H1 (cell line): ENCODE results near the gene MRPS5. TPM values are rescaled to one million over a fixed set of nuclear protein-coding genes. Genes with fewer than 3 reads are reported as not detected.
"Not testable (repeated sequence)": the region's sequence is repeated elsewhere in the genome, so short reads cannot be mapped to it uniquely, and the experiment has no call there.

Source experiments
- CTCF ChIA-PET: fragments of 300-600 bp; sonication (Branson Sonifier 250); formaldehyde crosslinking; loops from one replicate; lab custom pipeline; 2021; ENCODE audit not compliant: partially characterized antibody; lab: Charles Lee
- POLR2A ChIA-PET: fragments of 300-600 bp; sonication (Branson Sonifier 250); formaldehyde crosslinking; loops from one replicate; lab custom pipeline; 2021; ENCODE audit warnings: inconsistent platforms; ENCODE audit not compliant: partially characterized antibody; lab: Charles Lee
- DNase-seq, 2 experiments: peaks; one replicate each; pipeline versions ENCODE4 v3.0.0 to v3.0.0-alpha.2; 2010 to 2022; ENCODE audit warnings: low spot score in 2 of 2, low read depth in 1 of 2, mixed read lengths in 1 of 2
- FAIRE-seq: peaks from 2 replicates; lab custom pipeline; 2011; peaks lifted over from hg19 to GRCh38; lab: Jason Lieb, UNC
- H2AFZ ChIP-seq: 2 replicates; pipeline ENCODE4 v1.8.1; 2012; ENCODE audit warnings: low read length, inconsistent platforms
- H2AK5ac ChIP-seq: 2 replicates; pipeline ENCODE4 v1.6.1; 2013; ENCODE audit warnings: low read depth, low read length
- H2BK120ac ChIP-seq: replicated peaks from 2 replicates; pipeline ENCODE3; 2013; ENCODE audit warnings: low read depth, low read length, inconsistent platforms
- H2BK12ac ChIP-seq: 2 replicates; pipeline ENCODE4 v1.6.1; 2013; ENCODE audit warnings: low read depth, low read length
- H2BK15ac ChIP-seq: 2 replicates; pipeline ENCODE4 v1.6.1; 2013; ENCODE audit warnings: low read length
- H2BK20ac ChIP-seq: 2 replicates; pipeline ENCODE4 v1.6.1; 2013; ENCODE audit warnings: low read length
- H2BK5ac ChIP-seq: 2 replicates; pipeline ENCODE4 v1.6.1; 2013; ENCODE audit warnings: low read depth, low read length
- H3K14ac ChIP-seq: 2 replicates; pipeline ENCODE4 v1.6.1; 2013; ENCODE audit warnings: inconsistent platforms; ENCODE audit not compliant: insufficient read length
- H3K18ac ChIP-seq: 2 replicates; pipeline ENCODE4 v1.6.1; 2013; ENCODE audit warnings: low read length; ENCODE audit errors: extremely low read depth
- H3K23ac ChIP-seq: 2 replicates; pipeline ENCODE4 v1.6.1; 2013; ENCODE audit warnings: inconsistent platforms; ENCODE audit not compliant: insufficient read length
- H3K23me2 ChIP-seq: 2 replicates; pipeline ENCODE4 v1.6.1; 2013; ENCODE audit warnings: low read depth, low read length
- H3K27ac ChIP-seq: 2 replicates; pipeline ENCODE4 v1.6.1; 2011; ENCODE audit warnings: low read depth, low read length, inconsistent platforms
- H3K27me3 ChIP-seq, 4 experiments: replicated peaks in 1 of 4; 1 replicate in 1 of 4; 2 replicates in 3 of 4; pipeline versions ENCODE4 v1.6.1 to v1.8.1; 2011 to 2013; ENCODE audit warnings: low read length in 3 of 4, mild to moderate bottlenecking in 3 of 4, inconsistent platforms in 2 of 4, mixed read lengths in 2 of 4, moderate library complexity in 1 of 4; ENCODE audit not compliant: control insufficient read depth in 3 of 4, insufficient read depth in 3 of 4; ENCODE audit errors: extremely low read depth in 1 of 4
- H3K36me3 ChIP-seq, 4 experiments: 2 replicates each; pipeline versions ENCODE4 v1.6.1 to v1.8.1; 2011 to 2013; ENCODE audit warnings: mild to moderate bottlenecking in 4 of 4, low read length in 3 of 4, moderate library complexity in 2 of 4, control low read depth in 1 of 4, inconsistent platforms in 1 of 4; ENCODE audit not compliant: insufficient read depth in 4 of 4, control insufficient read depth in 2 of 4
- H3K4ac ChIP-seq: replicated peaks from 2 replicates; pipeline ENCODE3; 2013; ENCODE audit warnings: low read length, low read depth, mixed read lengths, inconsistent platforms; ENCODE audit not compliant: insufficient read length
- H3K4me1 ChIP-seq, 4 experiments: replicated peaks in 1 of 4; 1 replicate in 1 of 4; 2 replicates in 3 of 4; pipeline versions ENCODE4 v1.6.1 to v1.8.1; 2011 to 2013; ENCODE audit warnings: low read length in 3 of 4, inconsistent platforms in 2 of 4, mixed read lengths in 1 of 4; ENCODE audit not compliant: insufficient read depth in 4 of 4, control insufficient read depth in 3 of 4
- H3K4me2 ChIP-seq, 2 experiments: 2 replicates each; pipeline versions ENCODE4 v1.6.1 to v1.8.1; 2011 to 2013; ENCODE audit warnings: low read depth in 2 of 2, low read length in 2 of 2, control low read depth in 1 of 2, inconsistent platforms in 1 of 2, mild to moderate bottlenecking in 1 of 2; ENCODE audit not compliant: insufficient read depth in 1 of 2
- H3K4me3 ChIP-seq, 4 experiments: fragments of 200-600, 300-600 bp in 1 of 4; sonication (generic), shearing (Covaris generic), sonication (Bioruptor Twin) in 1 of 4; 2 replicates each; pipeline versions ENCODE4 v1.5.1 to v1.8.1; 2011 to 2016; ENCODE audit warnings: low read length in 4 of 4, low read depth in 3 of 4, control low read depth in 2 of 4, inconsistent platforms in 2 of 4, mild to moderate bottlenecking in 2 of 4, mixed read lengths in 1 of 4, moderate library complexity in 1 of 4; ENCODE audit not compliant: insufficient read depth in 2 of 4; ENCODE audit errors: extremely low read depth in 1 of 4
- H3K56ac ChIP-seq: replicated peaks from 2 replicates; pipeline ENCODE3; 2013; ENCODE audit warnings: low read depth, mild to moderate bottlenecking, mixed read lengths, low read length, inconsistent platforms; ENCODE audit not compliant: insufficient read length
- H3K79me1 ChIP-seq: 2 replicates; pipeline ENCODE4 v1.6.1; 2013; ENCODE audit warnings: low read depth, low read length, control low read depth
- H3K79me2 ChIP-seq, 2 experiments: 2 replicates each; pipeline versions ENCODE4 v1.6.1 to v1.8.1; 2012 to 2013; ENCODE audit warnings: low read length in 2 of 2, mild to moderate bottlenecking in 2 of 2, inconsistent platforms in 1 of 2; ENCODE audit not compliant: insufficient read depth in 2 of 2, control insufficient read depth in 1 of 2
- H3K9ac ChIP-seq, 4 experiments: replicated peaks in 1 of 4; 1 replicate in 1 of 4; 2 replicates in 3 of 4; pipeline versions ENCODE4 v1.6.1 to v1.8.1; 2011 to 2013; ENCODE audit warnings: low read depth in 3 of 4, low read length in 3 of 4, control low read depth in 2 of 4, mild to moderate bottlenecking in 2 of 4, moderate library complexity in 2 of 4, inconsistent platforms in 1 of 4; ENCODE audit errors: extremely low read depth in 1 of 4
- H3K9me3 ChIP-seq, 2 experiments: 2 replicates each; pipeline versions ENCODE4 v1.6.1 to v1.8.1; 2012 to 2013; ENCODE audit warnings: mild to moderate bottlenecking in 2 of 2, moderate library complexity in 2 of 2, control low read depth in 1 of 2, inconsistent platforms in 1 of 2, low read depth in 1 of 2, low read length in 1 of 2, mixed read lengths in 1 of 2; ENCODE audit not compliant: insufficient read depth in 2 of 2
- H4K20me1 ChIP-seq, 2 experiments: replicated peaks in 1 of 2; 2 replicates each; pipeline versions ENCODE3 to v1.8.1; 2011 to 2013; ENCODE audit warnings: inconsistent platforms in 2 of 2, low read length in 2 of 2, mild to moderate bottlenecking in 1 of 2; ENCODE audit not compliant: insufficient read depth in 2 of 2, control insufficient read depth in 1 of 2
- H4K5ac ChIP-seq: 2 replicates; pipeline ENCODE4 v1.6.1; 2013; ENCODE audit warnings: low read length, low read depth, mixed read lengths, inconsistent platforms; ENCODE audit not compliant: insufficient read length
- H4K8ac ChIP-seq: 2 replicates; pipeline ENCODE4 v1.8.0; 2013; ENCODE audit warnings: mild to moderate bottlenecking, moderate library complexity, low read length, inconsistent platforms; ENCODE audit not compliant: insufficient read depth; ENCODE audit errors: extremely low read depth
- H4K91ac ChIP-seq: replicated peaks from 2 replicates; pipeline ENCODE3; 2013; ENCODE audit warnings: low read length, mixed read lengths, inconsistent platforms; ENCODE audit not compliant: insufficient read length
- ASH2L ChIP-seq: fragments of 200-600, 300-600 bp; sonication (generic); IDR thresholded peaks from one replicate; pipeline ENCODE4 v1.7.1; 2017; ENCODE audit warnings: low read length
- WGBS, 2 experiments: shearing (Covaris generic) in 1 of 2; methylation state at CpG; one replicate each; pipeline versions ENCODE4 v1.1.6 to v1.1.7; 2013 to 2015; ENCODE audit warnings: low lambda C conversion rate in 2 of 2, mixed read lengths in 2 of 2, inconsistent platforms in 1 of 2, low coverage in 1 of 2, missing lambda C conversion rate in 1 of 2; ENCODE audit not compliant: insufficient replicate concordance in 2 of 2, insufficient coverage in 1 of 2, insufficient read length in 1 of 2; ENCODE audit errors: extremely low coverage in 1 of 2, missing lambda C conversion rate in 1 of 2; 5-methylcytosine and 5-hydroxymethylcytosine counted together
- polyA plus RNA-seq, 7 experiments: library from polyadenylated mRNA; depleted of rRNA in 3 of 7; stranded (reverse) in 5 of 7; unstranded in 2 of 7; fragments of >200 nt in 5 of 7; fragments of 200-250 nt in 2 of 7; gene quantifications; 1 replicate in 5 of 7; 2 replicates in 1 of 7; 4 replicates in 1 of 7; pipeline versions ENCODE4 v1.2.1 to v1.2.3, GENCODE V29; 2011 to 2013; ENCODE audit warnings: missing spikeins in 2 of 7, mixed read lengths in 2 of 7
- total RNA-seq: library from RNA; stranded (reverse); fragmentation: NEBNext Ultra II Directional; extraction: Animal tissue kit (Norgen Biotek cat#: 25700); gene quantifications from 2 replicates; pipeline ENCODE4 v1.2.1, GENCODE V29; 2021

MRPS5 gene
- total and polyA plus RNA-seq, 2 of the 8 experiments (the other 6 are each of a cell fraction or from before 2014, with no cell fraction given), result 36.7 to 53.0 TPM

GRCh38 chr2:95037841-95038585 lies 83.6 kb downstream of the MRPS5 start:
- DNase-seq, H3K23me2 ChIP-seq, H4K8ac ChIP-seq, H3K4me3 ChIP-seq, POLR2A ChIA-PET, FAIRE-seq, H3K79me1 ChIP-seq, H3K79me2 ChIP-seq, CTCF ChIA-PET, H2BK20ac ChIP-seq, H3K4me2 ChIP-seq, H4K5ac ChIP-seq, H3K23ac ChIP-seq, H3K4ac ChIP-seq, H4K20me1 ChIP-seq, H3K14ac ChIP-seq, H3K9ac ChIP-seq, H2BK120ac ChIP-seq, H3K56ac ChIP-seq, H3K36me3 ChIP-seq, H4K91ac ChIP-seq, H2BK15ac ChIP-seq, H2BK5ac ChIP-seq, H3K27me3 ChIP-seq, H2BK12ac ChIP-seq, H2AFZ ChIP-seq, H3K27ac ChIP-seq, H3K4me1 ChIP-seq, H3K18ac ChIP-seq: not testable (repeated sequence)
- TF ChIP-seq ASH2L, result peak; percentile 49
- WGBS, 2 experiments, result 83% methylated on average over 3 of the region's 3 CpGs; no CpG with 5 or more reads in 1 of the 2 experiments
- Histone ChIP-seq H3K9me3 (peaks cover 91 to 92% of the 10 kb centered on the region in 2 experiments), H2AK5ac (peak overlapping the region; percentile 13; the same call in 1 of the 2 replicates)
